Esophagus muscularis mucosa (tissue), 3 donors: ENCODE data around the gene RASL10A.

Experiments used
- POLR2A ChIP-seq: fragments of 450-650 bp; IDR thresholded peaks from one replicate; pipeline ENCODE4 v1.6.1; 2017; ENCODE audit warnings: antibody characterized with exemption, moderate library complexity, mild to moderate bottlenecking, low read depth
- POLR2AphosphoS5 ChIP-seq, 2 donors: sonication (generic); formaldehyde crosslinking; IDR thresholded peaks; one replicate each; pipeline ENCODE4 v1.6.1; 2017; ENCODE audit warnings: antibody characterized with exemption in 2 of 2
- TF ChIP-seq, protein P1 (sequence below), 3 experiments: fragments of 200-600 bp in 2 of 3; fragments of 450-650 bp in 1 of 3; sonication (generic) in 2 of 3; IDR thresholded peaks; one replicate each; pipeline ENCODE4 v1.5.1; 2017 to 2019; ENCODE audit warnings: antibody characterized with exemption in 3 of 3, mild to moderate bottlenecking in 2 of 3, moderate library complexity in 1 of 3

DNA sequence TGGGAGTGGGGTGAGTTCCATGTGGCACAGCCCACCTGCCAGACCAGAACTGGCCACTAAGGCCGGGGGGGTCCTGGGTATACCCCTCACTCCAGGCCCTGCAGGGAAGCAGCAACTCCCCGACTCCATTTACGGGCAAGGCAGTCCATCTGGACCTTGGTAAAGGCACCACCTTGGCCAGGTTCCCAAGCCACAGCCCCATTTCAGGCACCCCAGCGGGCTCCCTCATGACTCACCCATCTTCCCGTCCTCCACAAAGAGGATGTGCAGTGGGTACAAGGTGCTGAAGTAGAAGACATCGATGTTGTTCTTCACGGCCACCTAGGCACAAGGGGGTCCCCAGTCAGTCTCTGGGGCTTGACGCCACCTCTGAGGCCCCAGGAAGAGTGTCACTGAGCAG lies 15.7 kb upstream of the RASL10A start:
- TF ChIP-seq, protein P1, sequence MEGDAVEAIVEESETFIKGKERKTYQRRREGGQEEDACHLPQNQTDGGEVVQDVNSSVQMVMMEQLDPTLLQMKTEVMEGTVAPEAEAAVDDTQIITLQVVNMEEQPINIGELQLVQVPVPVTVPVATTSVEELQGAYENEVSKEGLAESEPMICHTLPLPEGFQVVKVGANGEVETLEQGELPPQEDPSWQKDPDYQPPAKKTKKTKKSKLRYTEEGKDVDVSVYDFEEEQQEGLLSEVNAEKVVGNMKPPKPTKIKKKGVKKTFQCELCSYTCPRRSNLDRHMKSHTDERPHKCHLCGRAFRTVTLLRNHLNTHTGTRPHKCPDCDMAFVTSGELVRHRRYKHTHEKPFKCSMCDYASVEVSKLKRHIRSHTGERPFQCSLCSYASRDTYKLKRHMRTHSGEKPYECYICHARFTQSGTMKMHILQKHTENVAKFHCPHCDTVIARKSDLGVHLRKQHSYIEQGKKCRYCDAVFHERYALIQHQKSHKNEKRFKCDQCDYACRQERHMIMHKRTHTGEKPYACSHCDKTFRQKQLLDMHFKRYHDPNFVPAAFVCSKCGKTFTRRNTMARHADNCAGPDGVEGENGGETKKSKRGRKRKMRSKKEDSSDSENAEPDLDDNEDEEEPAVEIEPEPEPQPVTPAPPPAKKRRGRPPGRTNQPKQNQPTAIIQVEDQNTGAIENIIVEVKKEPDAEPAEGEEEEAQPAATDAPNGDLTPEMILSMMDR (IDR thresholded peaks at IDR 0.05), result no peak
- TF ChIP-seq POLR2A (no peak), POLR2AphosphoS5 (IDR thresholded peaks at IDR 0.05) (no peak)
